Prostate gland (tissue), 2 donors: ENCODE measurements around the gene HOXB6.

Experiments
- POLR2A ChIP-seq: fragments of 450-650 bp; IDR thresholded peaks from one replicate; pipeline ENCODE4 v1.6.1; 2016; ENCODE audit warnings: antibody characterized with exemption, mild to moderate bottlenecking
- POLR2AphosphoS5 ChIP-seq: sonication (generic); formaldehyde crosslinking; IDR thresholded peaks from one replicate; pipeline ENCODE4 v1.6.1; 2017; ENCODE audit warnings: antibody characterized with exemption
- TF ChIP-seq, protein P1 (sequence below), 4 experiments: fragments of 200-600 bp in 2 of 4; fragments of 450-650 bp in 2 of 4; sonication (generic) in 2 of 4; IDR thresholded peaks; 1 replicate in 3 of 4; 2 replicates in 1 of 4; pipeline ENCODE4 v1.5.1; 2016 to 2019; ENCODE audit warnings: antibody characterized with exemption in 4 of 4, mild to moderate bottlenecking in 2 of 4, moderate library complexity in 2 of 4

- TF ChIP-seq, protein P1, sequence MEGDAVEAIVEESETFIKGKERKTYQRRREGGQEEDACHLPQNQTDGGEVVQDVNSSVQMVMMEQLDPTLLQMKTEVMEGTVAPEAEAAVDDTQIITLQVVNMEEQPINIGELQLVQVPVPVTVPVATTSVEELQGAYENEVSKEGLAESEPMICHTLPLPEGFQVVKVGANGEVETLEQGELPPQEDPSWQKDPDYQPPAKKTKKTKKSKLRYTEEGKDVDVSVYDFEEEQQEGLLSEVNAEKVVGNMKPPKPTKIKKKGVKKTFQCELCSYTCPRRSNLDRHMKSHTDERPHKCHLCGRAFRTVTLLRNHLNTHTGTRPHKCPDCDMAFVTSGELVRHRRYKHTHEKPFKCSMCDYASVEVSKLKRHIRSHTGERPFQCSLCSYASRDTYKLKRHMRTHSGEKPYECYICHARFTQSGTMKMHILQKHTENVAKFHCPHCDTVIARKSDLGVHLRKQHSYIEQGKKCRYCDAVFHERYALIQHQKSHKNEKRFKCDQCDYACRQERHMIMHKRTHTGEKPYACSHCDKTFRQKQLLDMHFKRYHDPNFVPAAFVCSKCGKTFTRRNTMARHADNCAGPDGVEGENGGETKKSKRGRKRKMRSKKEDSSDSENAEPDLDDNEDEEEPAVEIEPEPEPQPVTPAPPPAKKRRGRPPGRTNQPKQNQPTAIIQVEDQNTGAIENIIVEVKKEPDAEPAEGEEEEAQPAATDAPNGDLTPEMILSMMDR (IDR thresholded peaks at IDR 0.05): no peak
- TF ChIP-seq POLR2A (no peak), POLR2AphosphoS5 (no peak)
Observed at GRCh38 chr17:48598736-48599135, 6.0 kb downstream of the HOXB6 start.
